Glutamatergic neuron (in vitro differentiated cells): ENCODE data around the gene SLX9. TPM values are rescaled to one million over a fixed set of nuclear protein-coding genes. Genes with fewer than 3 reads are reported as not detected.

Experiments
- DNase-seq: peaks from one replicate; pipeline ENCODE4 v3.0.0; 2022
- H3K27ac Mint-ChIP-seq: one replicate; pipeline ENCODE4 v1.8.0; 2020; ENCODE audit warnings: mild to moderate bottlenecking, mixed read lengths, inconsistent platforms; ENCODE audit not compliant: unreplicated experiment
- H3K27me3 Mint-ChIP-seq: one replicate; pipeline ENCODE4 v1.8.0; 2020; ENCODE audit warnings: mild to moderate bottlenecking, moderate library complexity, mixed read lengths, inconsistent platforms; ENCODE audit not compliant: unreplicated experiment
- H3K36me3 Mint-ChIP-seq: one replicate; pipeline ENCODE4 v1.8.0; 2020; ENCODE audit warnings: mild to moderate bottlenecking, mixed read lengths, inconsistent platforms; ENCODE audit not compliant: unreplicated experiment
- H3K4me1 Mint-ChIP-seq: one replicate; pipeline ENCODE4 v1.8.0; 2020; ENCODE audit warnings: mild to moderate bottlenecking, low read depth, mixed read lengths, inconsistent platforms; ENCODE audit not compliant: unreplicated experiment
- H3K4me3 Mint-ChIP-seq: one replicate; pipeline ENCODE4 v1.8.0; 2020; ENCODE audit warnings: mild to moderate bottlenecking, mixed read lengths, inconsistent platforms; ENCODE audit not compliant: unreplicated experiment
- H3K9me3 Mint-ChIP-seq: one replicate; pipeline ENCODE4 v1.8.0; 2020; ENCODE audit warnings: mild to moderate bottlenecking, moderate library complexity, mixed read lengths, inconsistent platforms; ENCODE audit not compliant: unreplicated experiment
- total RNA-seq: library from RNA; stranded (reverse); fragmentation: NEBNext Ultra II Directional; extraction: Animal tissue kit (Norgen Biotek cat#: 25700); gene quantifications from one replicate; pipeline ENCODE4 v1.2.1, GENCODE V29; 2021; ENCODE audit not compliant: unreplicated experiment
- TF ChIP-seq, protein P1 (sequence below): fragments of 200-600 bp; sonication (generic); IDR thresholded peaks from one replicate; pipeline ENCODE4 v1.5.0; 2021; ENCODE audit not compliant: partially characterized antibody, unreplicated experiment

Gene SLX9
- total RNA-seq, 1 donor from 2014 or later: 30.7 TPM

GRCh38 chr21:44905016-44905727 is 34.7 kb upstream of the SLX9 start:
- Mint-ChIP-seq H3K27me3 (peaks cover 11% of the 10 kb centered on the region), H3K27ac (no peak overlapping the region), H3K4me1 (peaks cover 10% of the 10 kb centered on the region), H3K36me3 (no peaks in the 10 kb centered on the region), H3K9me3 (peaks cover 1% of the 10 kb centered on the region), H3K4me3 (no peak overlapping the region)
- TF ChIP-seq, protein P1, sequence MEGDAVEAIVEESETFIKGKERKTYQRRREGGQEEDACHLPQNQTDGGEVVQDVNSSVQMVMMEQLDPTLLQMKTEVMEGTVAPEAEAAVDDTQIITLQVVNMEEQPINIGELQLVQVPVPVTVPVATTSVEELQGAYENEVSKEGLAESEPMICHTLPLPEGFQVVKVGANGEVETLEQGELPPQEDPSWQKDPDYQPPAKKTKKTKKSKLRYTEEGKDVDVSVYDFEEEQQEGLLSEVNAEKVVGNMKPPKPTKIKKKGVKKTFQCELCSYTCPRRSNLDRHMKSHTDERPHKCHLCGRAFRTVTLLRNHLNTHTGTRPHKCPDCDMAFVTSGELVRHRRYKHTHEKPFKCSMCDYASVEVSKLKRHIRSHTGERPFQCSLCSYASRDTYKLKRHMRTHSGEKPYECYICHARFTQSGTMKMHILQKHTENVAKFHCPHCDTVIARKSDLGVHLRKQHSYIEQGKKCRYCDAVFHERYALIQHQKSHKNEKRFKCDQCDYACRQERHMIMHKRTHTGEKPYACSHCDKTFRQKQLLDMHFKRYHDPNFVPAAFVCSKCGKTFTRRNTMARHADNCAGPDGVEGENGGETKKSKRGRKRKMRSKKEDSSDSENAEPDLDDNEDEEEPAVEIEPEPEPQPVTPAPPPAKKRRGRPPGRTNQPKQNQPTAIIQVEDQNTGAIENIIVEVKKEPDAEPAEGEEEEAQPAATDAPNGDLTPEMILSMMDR: no peak
- DNase-seq: no peak

DNA sequence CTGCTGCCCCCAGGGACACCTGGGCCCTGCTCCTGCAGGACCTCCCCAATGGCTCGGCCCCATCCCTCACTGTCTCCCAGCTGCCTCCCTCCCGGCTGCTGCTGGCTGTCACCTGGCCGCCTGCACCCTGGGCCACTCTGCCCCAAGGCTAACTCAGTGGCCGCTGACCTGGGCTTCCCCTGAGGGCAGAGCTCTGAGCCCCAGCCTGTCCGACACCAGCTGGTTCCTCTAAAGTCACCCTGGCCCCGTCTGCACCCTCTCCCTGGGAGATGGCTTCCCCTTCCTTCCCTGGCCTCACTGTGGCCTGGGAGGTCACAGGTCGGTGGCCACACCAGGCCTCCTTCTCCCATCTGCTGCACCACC is 34.1 kb upstream of the SLX9 start:
- no peak overlapping the region for H3K27ac Mint-ChIP-seq
- DNase-seq: no peak
- H3K27me3 Mint-ChIP-seq: peaks cover 11% of the 10 kb centered on the region
- peaks cover 10% of the 10 kb centered on the region for H3K4me1 Mint-ChIP-seq
- no peak overlapping the region for H3K4me3 Mint-ChIP-seq
- H3K9me3 Mint-ChIP-seq: peaks cover 1% of the 10 kb centered on the region
- TF ChIP-seq, protein P1: no peak
- H3K36me3 Mint-ChIP-seq: no peaks in the 10 kb centered on the region

DNA sequence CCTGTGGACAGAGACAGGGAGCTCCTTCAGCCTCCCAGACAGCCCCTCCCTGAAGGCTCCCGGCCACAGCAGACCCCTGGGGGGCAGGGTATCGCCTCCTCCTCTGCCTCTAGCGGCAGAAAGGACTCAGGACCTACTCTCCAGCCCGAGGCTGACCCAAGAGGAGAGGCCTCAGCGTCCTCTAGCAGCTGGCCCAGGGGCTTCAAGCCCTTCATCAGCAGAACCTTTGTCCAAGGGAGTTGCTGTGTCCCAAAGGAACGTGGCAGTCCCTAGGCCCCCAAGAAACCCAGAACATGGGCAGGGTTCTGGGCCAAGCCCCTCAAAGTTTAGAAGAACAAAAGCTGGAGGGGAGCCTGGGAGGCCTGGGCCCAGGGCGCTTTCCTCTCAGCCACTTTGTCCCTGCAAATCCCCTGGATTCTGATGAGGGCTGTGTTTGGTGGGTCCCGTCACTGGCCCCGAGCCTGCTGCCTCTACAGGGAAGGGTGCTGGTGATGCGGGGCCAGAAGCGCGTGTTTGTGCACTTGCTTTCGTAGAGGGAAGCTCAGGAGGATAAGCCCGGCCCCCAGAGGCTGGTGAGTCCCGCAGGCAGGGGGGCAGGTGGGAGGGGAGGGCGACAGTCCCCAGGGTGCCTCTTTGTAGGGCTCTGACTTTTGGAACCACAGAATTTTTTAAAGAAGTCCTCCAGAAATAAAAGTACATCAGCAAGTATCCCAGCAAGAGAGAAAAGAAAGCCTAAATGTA is 32.4 kb upstream of the SLX9 start:
- Mint-ChIP-seq H3K27me3 (peaks cover 7% of the 10 kb centered on the region), H3K36me3 (no peaks in the 10 kb centered on the region), H3K4me1 (peaks cover 10% of the 10 kb centered on the region), H3K9me3 (peaks cover 1% of the 10 kb centered on the region), H3K4me3 (no peak overlapping the region), H3K27ac (no peak overlapping the region)
- no peak for DNase-seq
- TF ChIP-seq, protein P1: no peak

DNA sequence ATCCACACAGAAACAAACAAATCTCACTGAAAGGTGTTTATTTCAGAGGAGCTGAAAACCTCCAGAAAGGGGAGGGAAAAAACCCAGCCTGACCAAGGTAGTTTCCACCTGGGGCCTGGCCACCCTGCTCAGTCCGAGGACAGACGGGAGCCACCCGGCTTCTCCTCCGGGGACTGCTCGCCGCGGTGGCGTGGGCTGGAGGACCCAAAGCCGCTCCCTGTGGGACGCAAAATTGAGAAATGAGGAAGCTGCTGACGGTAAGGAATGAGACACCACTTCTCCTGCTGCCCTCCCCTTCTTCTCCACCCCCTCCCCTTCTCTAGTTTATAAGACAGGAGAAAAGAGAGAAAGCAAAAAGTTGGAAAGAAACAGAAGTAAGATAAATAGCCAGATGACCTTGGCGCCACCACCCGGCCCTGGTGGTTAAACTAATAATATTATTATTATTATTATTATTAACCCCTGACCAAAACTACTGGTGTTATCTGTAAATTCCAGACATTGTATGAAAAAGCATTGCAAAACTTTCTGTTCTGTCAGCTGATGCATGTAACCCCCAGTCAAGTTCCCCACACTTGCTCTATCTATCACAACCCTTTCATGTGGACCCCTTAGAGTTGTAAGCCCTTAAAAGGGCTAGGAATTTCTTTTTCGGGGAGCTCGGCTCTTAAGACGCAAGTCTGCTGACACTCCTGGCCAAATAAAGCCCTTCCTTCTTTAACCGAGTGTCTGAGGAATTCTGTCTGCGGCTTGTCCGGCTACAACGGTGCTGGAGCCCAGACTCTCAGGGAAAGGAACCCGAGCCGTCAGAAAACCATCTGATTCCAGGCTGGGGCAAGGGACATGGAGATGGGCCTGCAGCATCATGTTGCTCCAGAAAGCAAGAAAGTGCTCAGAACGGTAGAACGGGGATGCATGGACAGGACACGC is 31.6 kb upstream of the SLX9 start:
- H3K9me3 Mint-ChIP-seq: peaks cover 1% of the 10 kb centered on the region
- DNase-seq: no peak
- peaks cover 7% of the 10 kb centered on the region for H3K27me3 Mint-ChIP-seq
- H3K4me1 Mint-ChIP-seq: peaks cover 10% of the 10 kb centered on the region
- H3K36me3 Mint-ChIP-seq: no peaks in the 10 kb centered on the region
- TF ChIP-seq, protein P1: no peak
- H3K27ac Mint-ChIP-seq: no peak overlapping the region
- no peak overlapping the region for H3K4me3 Mint-ChIP-seq
